Measurements from ENCODE around the gene SBNO1. TPM values are rescaled to one million over a fixed set of nuclear protein-coding genes. Genes with fewer than 3 reads are reported as not detected.

The SBNO1 gene
- total and polyA plus RNA-seq, 2 donors (not counting 3 experiments of a cell fraction or from before 2014, with no cell fraction given) = 4.8 to 34.2 TPM

DNA sequence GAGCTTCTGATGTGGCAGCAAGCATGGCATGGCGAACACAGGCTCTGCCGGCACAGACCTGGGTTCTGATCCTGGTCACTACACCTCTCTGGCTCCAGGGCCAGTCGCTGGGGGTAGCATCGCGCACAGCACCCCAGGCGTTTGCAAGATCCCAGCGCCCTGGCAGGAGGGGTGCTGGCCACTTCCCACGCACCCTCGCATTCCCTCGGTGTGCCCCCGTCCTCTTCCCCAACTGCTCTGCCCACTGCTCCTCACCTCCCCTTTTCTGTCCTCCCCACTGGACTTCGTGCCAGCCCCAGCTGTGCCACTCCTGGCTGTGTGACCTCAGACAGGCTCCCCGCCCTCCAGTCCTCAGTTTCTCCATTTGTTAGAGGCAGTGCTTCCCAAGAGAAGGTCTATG lies 95.8 kb downstream of the SBNO1 start:
- Histone ChIP-seq H3K4me3 (replicated peaks in 1 of 3; ENCODE audit: insufficient read depth in 1 of 3, low read depth in 1 of 3, low read length in 3 of 3) (peak overlapping the region in 1 of 3 experiments; percentile 0), H3K79me2 (ENCODE audit: control insufficient read depth, insufficient read depth, low read length) (peaks cover 56% of the 10 kb centered on the region), H3K4me2 (ENCODE audit: insufficient read depth, low read length) (peak overlapping the region; percentile 23), H2AFZ (ENCODE audit: low read depth, low read length) (no peak overlapping the region), H4K20me1 (replicated peaks; ENCODE audit: control insufficient read depth, extremely low read depth, insufficient read depth, low read length) (no peaks in the 10 kb centered on the region), H3K9me1 (replicated peaks; ENCODE audit: control insufficient read depth, extremely low read depth, insufficient read depth, low read length) (no peaks in the 10 kb centered on the region), H3K36me3 (ENCODE audit: control insufficient read depth in 2 of 2, extremely low read depth in 1 of 2, insufficient read depth in 2 of 2, low read length in 2 of 2) (peaks cover 3 to 24% of the 10 kb centered on the region in 2 experiments), H3K9ac (replicated peaks; ENCODE audit: extremely low read depth, insufficient read depth, low read length) (peak overlapping the region; percentile 22), H3K27ac (ENCODE audit: insufficient read depth, low read depth, low read length) (peak overlapping the region; percentile 64), H3K9me3 (replicated peaks; ENCODE audit: control insufficient read depth, insufficient read depth, low read length) (no peaks in the 10 kb centered on the region), H3K27me3 (ENCODE audit: control insufficient read depth in 2 of 2, insufficient read depth in 2 of 2, low read length in 2 of 2) (no peaks in the 10 kb centered on the region), H3K4me1 (ENCODE audit: control insufficient read depth, extremely low read depth, insufficient read depth, low read length) (peaks cover 26% of the 10 kb centered on the region)
- ChIA-PET CTCF (interaction anchor here (0.8 to 2.7 kb wide), 7 partner anchors 9 to 333 kb away, joined by 3 to 16 read pairs (median 4); partner anchors contain the start of genes DDX55, KMT5A and SBNO1), POLR2A (interaction anchor here (0.6 to 1.6 kb wide), 2 partner anchors 36 to 316 kb away, joined by 3 to 7 read pairs; partner anchors contain the start of genes MPHOSPH9, MTRFR and TMED2)
- dilution Hi-C loops (cut with MboI; ENCODE audit: extremely low pct_ligation_motif_present, low sequenced_read_pairs) = no loop called here
- no peak for TF ChIP-seq MYC (IDR thresholded peaks at IDR 0.05; ENCODE audit: low read depth, low read length)
- TF ChIP-seq, protein P1, sequence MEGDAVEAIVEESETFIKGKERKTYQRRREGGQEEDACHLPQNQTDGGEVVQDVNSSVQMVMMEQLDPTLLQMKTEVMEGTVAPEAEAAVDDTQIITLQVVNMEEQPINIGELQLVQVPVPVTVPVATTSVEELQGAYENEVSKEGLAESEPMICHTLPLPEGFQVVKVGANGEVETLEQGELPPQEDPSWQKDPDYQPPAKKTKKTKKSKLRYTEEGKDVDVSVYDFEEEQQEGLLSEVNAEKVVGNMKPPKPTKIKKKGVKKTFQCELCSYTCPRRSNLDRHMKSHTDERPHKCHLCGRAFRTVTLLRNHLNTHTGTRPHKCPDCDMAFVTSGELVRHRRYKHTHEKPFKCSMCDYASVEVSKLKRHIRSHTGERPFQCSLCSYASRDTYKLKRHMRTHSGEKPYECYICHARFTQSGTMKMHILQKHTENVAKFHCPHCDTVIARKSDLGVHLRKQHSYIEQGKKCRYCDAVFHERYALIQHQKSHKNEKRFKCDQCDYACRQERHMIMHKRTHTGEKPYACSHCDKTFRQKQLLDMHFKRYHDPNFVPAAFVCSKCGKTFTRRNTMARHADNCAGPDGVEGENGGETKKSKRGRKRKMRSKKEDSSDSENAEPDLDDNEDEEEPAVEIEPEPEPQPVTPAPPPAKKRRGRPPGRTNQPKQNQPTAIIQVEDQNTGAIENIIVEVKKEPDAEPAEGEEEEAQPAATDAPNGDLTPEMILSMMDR (IDR thresholded peaks at IDR 0.05; ENCODE audit: extremely low read depth in 1 of 2, insufficient read depth in 1 of 2, low read depth in 1 of 2, low read length in 2 of 2) = no peak
- TF ChIP-seq JUN (IDR thresholded peaks at IDR 0.05; ENCODE audit: borderline replicate concordance, insufficient read depth, insufficient read length, low read depth) = no peak
- no peak for TF ChIP-seq EZH2 (IDR thresholded peaks at IDR 0.05; ENCODE audit: borderline replicate concordance, low read depth, low read length, severe bottlenecking)
- no TSS peak for BruUV-seq (replicated peaks)
- DNase-seq (ENCODE audit: low read depth, low spot score) (no peak), FAIRE-seq (no peak)
- intact Hi-C loops (cut with micrococcal nuclease) = loop anchor here (1.0 to 2.0 kb wide), 2 partner anchors 264 to 315 kb away; partner anchors contain the start of genes RILPL1 and TMED2
